IMR-90 (cell line): ENCODE results near the gene UBLCP1. TPM values are rescaled to one million over a fixed set of nuclear protein-coding genes. Genes with fewer than 3 reads are reported as not detected.

ENCODE experiments used
- ATAC-seq: fragments of 200-7000 bp; cut with Tn5 transposase; 2 replicates; pipeline ENCODE4 v1.9.1; 2020; ENCODE audit warnings: low read depth, mild to moderate bottlenecking, moderate library complexity
- BruUV-seq: library from RNA; stranded (reverse); fragments of 400-500 nt; replicated peaks from 2 replicates; lab custom pipeline; 2021; lab: Mats Ljungman, UMichigan
- CTCF ChIA-PET: fragments of 300-600 bp; formaldehyde crosslinking; extraction: SDS; loops from one replicate; lab custom pipeline; 2021; ENCODE audit warnings: antibody characterized with exemption; lab: Yijun Ruan, JAX
- POLR2A ChIA-PET: fragments of 300-600 bp; sonication (Branson Sonifier 250); formaldehyde crosslinking; loops from one replicate; lab custom pipeline; 2022; ENCODE audit warnings: antibody characterized with exemption; ENCODE audit not compliant: unreplicated experiment; lab: Charles Lee
- DNase-seq: peaks from one replicate; pipeline ENCODE4 v3.0.0; 2013
- H2AFZ ChIP-seq: replicated peaks from 2 replicates; pipeline ENCODE3; 2013; ENCODE audit warnings: low read length, mild to moderate bottlenecking; ENCODE audit not compliant: poor library complexity
- H2AK5ac ChIP-seq: 2 replicates; pipeline ENCODE4 v1.6.1; 2013; ENCODE audit warnings: low read depth, low read length, inconsistent platforms
- H2AK9ac ChIP-seq: replicated peaks from 2 replicates; pipeline ENCODE3; 2013; ENCODE audit warnings: mild to moderate bottlenecking, low read depth, low read length, moderate library complexity; ENCODE audit not compliant: poor library complexity
- H2BK120ac ChIP-seq: 2 replicates; pipeline ENCODE4 v1.6.1; 2013; ENCODE audit warnings: low read depth, low read length, inconsistent platforms
- H2BK15ac ChIP-seq: 3 replicates; pipeline ENCODE4 v1.6.1; 2013; ENCODE audit warnings: low read depth, low read length, inconsistent platforms
- H2BK20ac ChIP-seq: 2 replicates; pipeline ENCODE4 v1.6.1; 2013; ENCODE audit warnings: low read depth, mild to moderate bottlenecking, inconsistent platforms, low read length, moderate library complexity
- H2BK5ac ChIP-seq: 2 replicates; pipeline ENCODE4 v1.6.1; 2013; ENCODE audit warnings: mild to moderate bottlenecking, low read depth, low read length, inconsistent platforms; ENCODE audit not compliant: poor library complexity, severe bottlenecking
- H3K14ac ChIP-seq: replicated peaks from 2 replicates; pipeline ENCODE4 v1.6.1; 2013; ENCODE audit warnings: low read depth, low read length, inconsistent platforms
- H3K18ac ChIP-seq: 2 replicates; pipeline ENCODE4 v1.6.1; 2013; ENCODE audit warnings: low read depth, low read length, control low read depth
- H3K23ac ChIP-seq: 2 replicates; pipeline ENCODE4 v1.6.1; 2013; ENCODE audit warnings: low read depth, low read length, inconsistent platforms
- H3K27ac ChIP-seq: 2 replicates; pipeline ENCODE4 v1.5.1; 2013; ENCODE audit warnings: mild to moderate bottlenecking, control low read depth, low read length; ENCODE audit not compliant: insufficient read depth
- H3K27me3 ChIP-seq: 2 replicates; pipeline ENCODE4 v1.6.1; 2013; ENCODE audit warnings: low read length; ENCODE audit not compliant: control insufficient read depth, insufficient read depth
- H3K36me3 ChIP-seq: 2 replicates; pipeline ENCODE4 v1.6.1; 2013; ENCODE audit warnings: low read length, mixed read lengths; ENCODE audit not compliant: control insufficient read depth, insufficient read depth
- H3K4ac ChIP-seq: 2 replicates; pipeline ENCODE4 v1.6.1; 2013; ENCODE audit warnings: low read depth, low read length, inconsistent platforms
- H3K4me1 ChIP-seq: 2 replicates; pipeline ENCODE4 v1.6.1; 2013; ENCODE audit warnings: low read length, mixed read lengths; ENCODE audit not compliant: control insufficient read depth, insufficient read depth
- H3K4me2 ChIP-seq: 2 replicates; pipeline ENCODE4 v1.6.1; 2013; ENCODE audit warnings: low read depth, mild to moderate bottlenecking, control low read depth, low read length, moderate library complexity
- H3K4me3 ChIP-seq: 2 replicates; pipeline ENCODE4 v1.5.1; 2013; ENCODE audit warnings: low read depth, mild to moderate bottlenecking, control low read depth, low read length, moderate library complexity; ENCODE audit not compliant: insufficient read depth
- H3K56ac ChIP-seq: 2 replicates; pipeline ENCODE4 v1.6.1; 2013; ENCODE audit warnings: low read length, inconsistent platforms; ENCODE audit not compliant: insufficient read depth; ENCODE audit errors: extremely low read depth
- H3K79me1 ChIP-seq, 2 experiments: 2 replicates each; pipeline ENCODE4 v1.6.1; 2013; ENCODE audit warnings: low read length in 2 of 2, inconsistent platforms in 1 of 2, low read depth in 1 of 2
- H3K9ac ChIP-seq: 2 replicates; pipeline ENCODE4 v1.6.1; 2013; ENCODE audit warnings: low read depth, low read length, control low read depth
- H3K9me1 ChIP-seq: 2 replicates; pipeline ENCODE4 v1.6.1; 2013; ENCODE audit warnings: low read length, inconsistent platforms; ENCODE audit not compliant: insufficient read depth
- H3K9me3 ChIP-seq: 2 replicates; pipeline ENCODE4 v1.6.1; 2013; ENCODE audit warnings: low read length; ENCODE audit not compliant: control insufficient read depth, insufficient read depth
- H4K20me1 ChIP-seq: 2 replicates; pipeline ENCODE4 v1.6.1; 2013; ENCODE audit warnings: low read length, inconsistent platforms; ENCODE audit not compliant: insufficient read depth
- H4K5ac ChIP-seq: 2 replicates; pipeline ENCODE4 v1.6.1; 2013; ENCODE audit warnings: mild to moderate bottlenecking, low read depth, low read length, control low read depth
- H4K8ac ChIP-seq, 2 experiments: 2 replicates each; pipeline ENCODE4 v1.6.1; 2013; ENCODE audit warnings: low read depth in 2 of 2, low read length in 2 of 2, control low read depth in 1 of 2, inconsistent platforms in 1 of 2
- H4K91ac ChIP-seq: 2 replicates; pipeline ENCODE4 v1.6.1; 2013; ENCODE audit warnings: low read depth, low read length, inconsistent platforms; ENCODE audit not compliant: insufficient read depth
- BHLHE40 ChIP-seq: fragments of 150-350 bp; IDR thresholded peaks from 2 replicates; pipeline ENCODE4 v1.6.1; 2016; ENCODE audit warnings: mild to moderate bottlenecking, low read depth, low read length
- CHD1 ChIP-seq: IDR thresholded peaks from 2 replicates; pipeline ENCODE4 v1.6.1; 2012; ENCODE audit warnings: low read depth, low read length, improper control_type of control experiment
- CTCF ChIP-seq: conservative IDR thresholded peaks from 2 replicates; pipeline ENCODE4 v1.5.1; 2012; ENCODE audit warnings: mild to moderate bottlenecking, low read depth, low read length, improper control_type of control experiment
- ELK1 ChIP-seq: fragments of 150-350 bp; IDR thresholded peaks from 2 replicates; pipeline ENCODE4 v1.6.1; 2016; ENCODE audit warnings: low read depth, mild to moderate bottlenecking, low read length, moderate library complexity, borderline replicate concordance
- FOS ChIP-seq: fragments of 150-350 bp; IDR thresholded peaks from 2 replicates; pipeline ENCODE4 v1.6.1; 2016; ENCODE audit warnings: low read depth, low read length
- MAZ ChIP-seq: IDR thresholded peaks from 2 replicates; pipeline ENCODE4 v1.6.1; 2012; ENCODE audit warnings: low read depth, mild to moderate bottlenecking, low read length, improper control_type of control experiment, moderate library complexity, borderline replicate concordance
- MXI1 ChIP-seq: IDR thresholded peaks from 2 replicates; pipeline ENCODE4 v1.6.1; 2012; ENCODE audit warnings: low read depth, mild to moderate bottlenecking, low read length, moderate library complexity, borderline replicate concordance
- NFE2L2 ChIP-seq: fragments of 150-350 bp; IDR thresholded peaks from 2 replicates; pipeline ENCODE4 v1.6.1; 2016; ENCODE audit warnings: low read depth, mild to moderate bottlenecking, low read length
- POLR2A ChIP-seq: IDR thresholded peaks from 2 replicates; pipeline ENCODE4 v1.6.1; 2012; ENCODE audit warnings: mild to moderate bottlenecking, low read depth, low read length
- RAD21 ChIP-seq: IDR thresholded peaks from 2 replicates; pipeline ENCODE4 v1.6.1; 2012; ENCODE audit warnings: low read length, improper control_type of control experiment
- RCOR1 ChIP-seq: IDR thresholded peaks from 2 replicates; pipeline ENCODE4 v1.6.1; 2012; ENCODE audit warnings: mild to moderate bottlenecking, low read length, improper control_type of control experiment; ENCODE audit not compliant: insufficient replicate concordance
- SMC3 ChIP-seq: fragments of 150-350 bp; IDR thresholded peaks from 2 replicates; pipeline ENCODE4 v1.6.1; 2016; ENCODE audit warnings: low read depth, mild to moderate bottlenecking, antibody characterized with exemption, low read length, moderate library complexity
- USF2 ChIP-seq: fragments of 150-350 bp; IDR thresholded peaks from 2 replicates; pipeline ENCODE4 v1.6.1; 2017; ENCODE audit warnings: mild to moderate bottlenecking, antibody characterized with exemption, low read length, low read depth
- WGBS, 2 experiments: methylation state at CpG; one replicate each; pipeline versions ENCODE4 v1.1.5 to v1.1.7; 2013; ENCODE audit warnings: missing lambda C conversion rate in 2 of 2; ENCODE audit not compliant: insufficient read length in 1 of 2; ENCODE audit errors: extremely low coverage in 2 of 2; 5-methylcytosine and 5-hydroxymethylcytosine counted together
- dilution Hi-C: fragments of 300-500 bp; cut with HindIII; formaldehyde crosslinking; loops from one replicate; pipeline ENCODE4 v1.14.3; 2018; ENCODE audit warnings: low sequenced_read_pairs; ENCODE audit not compliant: unreplicated experiment
- in situ Hi-C: fragments of 300-500 bp; cut with MboI; formaldehyde crosslinking; loops from 3 replicates; pipeline ENCODE4 v1.14.3; 2019; ENCODE audit warnings: low sequenced_read_pairs, inconsistent platforms, mixed read lengths
- intact Hi-C: fragments of 100-400 bp; cut with micrococcal nuclease; formaldehyde crosslinking; loops from 2 replicates; pipeline ENCODE4 v1.10.0; 2022
- polyA plus RNA-seq, 3 experiments: library from polyadenylated mRNA; depleted of rRNA; stranded (reverse); fragments of >200 nt; gene quantifications; 2 replicates each; pipeline ENCODE4 v1.2.3, GENCODE V29; 2012; ENCODE audit warnings: low replicate concordance in 1 of 3
- total RNA-seq: library from RNA; depleted of rRNA; stranded (reverse); fragments of >200 nt; gene quantifications from 2 replicates; pipeline ENCODE4 v1.2.3, GENCODE V29; 2012

The UBLCP1 gene
- total and polyA plus RNA-seq, 2 of the 4 experiments (the other 2 are of a cell fraction): 11.7 to 17.5 TPM

- WGBS, 2 experiments: no CpG with 5 or more reads among the region's 4 CpGs
- Histone ChIP-seq H3K27me3 (no peaks in the 10 kb centered on the region; the same call in 1 of the 2 replicates), H3K4me1 (no peaks in the 10 kb centered on the region), H2BK15ac (no peak overlapping the region), H3K36me3 (no peaks in the 10 kb centered on the region), H3K9ac (no peak overlapping the region), H3K14ac (no peak overlapping the region), H2AK5ac (no peak overlapping the region), H2AFZ (no peak overlapping the region), H3K4me2 (no peak overlapping the region), H3K4ac (no peak overlapping the region), H2BK20ac (no peak overlapping the region), H4K20me1 (no peaks in the 10 kb centered on the region), H2BK120ac (no peak overlapping the region), H2AK9ac (no peak overlapping the region), H3K4me3 (no peak overlapping the region), H3K9me3 (no peaks in the 10 kb centered on the region), H4K91ac (no peak overlapping the region), H3K79me1 (no peaks in the 10 kb centered on the region), H2BK5ac (no peak overlapping the region), H3K18ac (no peak overlapping the region), H3K56ac (no peak overlapping the region), H4K5ac (no peak overlapping the region), H3K9me1 (0 out of 2 replicates have a peak, but pooled peaks cover 3% of the 10 kb centered on the region), H4K8ac (no peak overlapping the region), H3K23ac (no peak overlapping the region), H3K27ac (no peak overlapping the region)
- dilution Hi-C loops: no loop called here
- TF ChIP-seq RAD21 (no peak), CTCF (no peak), BHLHE40 (no peak), POLR2A (no peak), MAZ (no peak), RCOR1 (no peak), SMC3 (no peak), MXI1 (no peak), CHD1 (no peak), FOS (no peak), NFE2L2 (no peak), ELK1 (no peak), USF2 (no peak)
- intact Hi-C loops: no loop called here
- CTCF ChIA-PET: interaction anchor here (1.7 kb wide), 1 partner anchor 28 kb away, joined by 6 read pairs; no protein-coding TSS in a partner anchor
- POLR2A ChIA-PET: no interaction called here
- no peak for ATAC-seq
- no peak for DNase-seq
- BruUV-seq: no TSS peak
- in situ Hi-C loops: no loop called here
These were observed 55.4 kb downstream of the UBLCP1 start for GRCh38 chr5:159318448-159318847.
